ENCODE measurements around the gene PCDHA2. TPM values are rescaled to one million over a fixed set of nuclear protein-coding genes. Genes with fewer than 3 reads are reported as not detected.
"Not testable (repeated sequence)": the region's sequence is repeated elsewhere in the genome, so short reads cannot be mapped to it uniquely, and the experiment has no call there.

PCDHA2 gene
- total and polyA plus RNA-seq, 9 donors, result 0.17 to 1.6 (median 0.56) TPM

DNA sequence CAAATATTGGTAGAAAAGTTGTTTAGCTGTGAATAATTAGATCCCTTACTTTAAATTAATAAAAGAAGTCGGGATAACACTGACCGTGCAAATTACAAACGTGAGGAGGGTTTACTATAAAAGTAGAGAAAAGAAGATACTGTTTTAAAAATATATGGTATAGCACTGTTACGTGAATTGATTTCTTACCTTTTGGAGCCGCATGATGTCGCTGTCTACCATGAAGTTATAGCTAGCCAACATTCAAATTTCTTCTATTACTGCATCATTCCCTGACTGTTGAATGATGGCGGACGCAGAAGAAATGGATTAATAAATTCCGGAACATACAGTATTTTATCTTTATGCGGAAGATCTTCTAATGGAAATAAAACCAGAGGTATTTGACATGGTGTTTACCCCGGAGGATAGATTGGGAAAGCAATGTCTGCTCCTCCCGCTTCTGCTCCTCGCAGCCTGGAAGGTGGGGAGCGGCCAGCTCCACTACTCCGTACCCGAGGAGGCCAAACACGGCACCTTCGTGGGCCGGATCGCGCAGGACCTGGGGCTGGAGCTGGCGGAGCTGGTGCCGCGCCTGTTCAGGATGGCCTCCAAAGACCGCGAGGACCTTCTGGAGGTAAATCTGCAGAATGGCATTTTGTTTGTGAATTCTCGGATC lies 33.2 kb downstream of the PCDHA2 start, which contains the start of gene PCDHA6:
PCDHA6 (plus strand) TSS at position 257 of the 658 bp plus-strand sequence; CDS start at position 389, 132 bp downstream.
- Histone ChIP-seq H3K9me3 (peaks cover 0 to 19% of the 10 kb centered on the region in 2 donors), H3K4me1 (ENCODE audit: insufficient read depth) (no peaks in the 10 kb centered on the region), H3K27me3 (no peaks in the 10 kb centered on the region), H3K4me3 (no peak within 1 kb of the TSS), H3K27ac (no peak within 1 kb of the TSS), H3K36me3 (no peaks in the 10 kb centered on the region)
- WGBS, 3 donors, result 9 to 18% (median 16%) methylated on average over 27 of the region's 27 CpGs
- intact Hi-C loops (cut with DNase I), result no loop called here
- no peak for DNase-seq
- TF ChIP-seq POLR2A (IDR thresholded peaks at IDR 0.05) (no peak), EP300 (IDR thresholded peaks at IDR 0.05) (no peak)
- TF ChIP-seq, protein P1, sequence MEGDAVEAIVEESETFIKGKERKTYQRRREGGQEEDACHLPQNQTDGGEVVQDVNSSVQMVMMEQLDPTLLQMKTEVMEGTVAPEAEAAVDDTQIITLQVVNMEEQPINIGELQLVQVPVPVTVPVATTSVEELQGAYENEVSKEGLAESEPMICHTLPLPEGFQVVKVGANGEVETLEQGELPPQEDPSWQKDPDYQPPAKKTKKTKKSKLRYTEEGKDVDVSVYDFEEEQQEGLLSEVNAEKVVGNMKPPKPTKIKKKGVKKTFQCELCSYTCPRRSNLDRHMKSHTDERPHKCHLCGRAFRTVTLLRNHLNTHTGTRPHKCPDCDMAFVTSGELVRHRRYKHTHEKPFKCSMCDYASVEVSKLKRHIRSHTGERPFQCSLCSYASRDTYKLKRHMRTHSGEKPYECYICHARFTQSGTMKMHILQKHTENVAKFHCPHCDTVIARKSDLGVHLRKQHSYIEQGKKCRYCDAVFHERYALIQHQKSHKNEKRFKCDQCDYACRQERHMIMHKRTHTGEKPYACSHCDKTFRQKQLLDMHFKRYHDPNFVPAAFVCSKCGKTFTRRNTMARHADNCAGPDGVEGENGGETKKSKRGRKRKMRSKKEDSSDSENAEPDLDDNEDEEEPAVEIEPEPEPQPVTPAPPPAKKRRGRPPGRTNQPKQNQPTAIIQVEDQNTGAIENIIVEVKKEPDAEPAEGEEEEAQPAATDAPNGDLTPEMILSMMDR (IDR thresholded peaks at IDR 0.05), result no peak

DNA sequence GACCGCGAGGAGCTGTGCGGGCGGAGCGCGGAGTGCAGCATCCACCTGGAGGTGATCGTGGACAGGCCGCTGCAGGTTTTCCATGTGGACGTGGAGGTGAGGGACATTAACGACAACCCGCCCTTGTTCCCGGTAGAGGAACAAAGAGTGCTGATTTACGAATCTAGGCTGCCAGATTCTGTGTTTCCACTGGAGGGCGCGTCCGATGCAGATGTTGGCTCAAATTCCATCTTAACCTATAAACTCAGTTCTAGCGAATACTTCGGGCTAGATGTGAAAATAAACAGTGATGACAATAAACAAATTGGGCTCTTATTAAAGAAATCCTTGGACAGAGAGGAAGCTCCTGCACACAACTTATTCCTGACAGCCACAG lies 33.7 kb downstream of the PCDHA2 start:
- intact Hi-C loops (cut with DNase I), result no loop called here

DNA sequence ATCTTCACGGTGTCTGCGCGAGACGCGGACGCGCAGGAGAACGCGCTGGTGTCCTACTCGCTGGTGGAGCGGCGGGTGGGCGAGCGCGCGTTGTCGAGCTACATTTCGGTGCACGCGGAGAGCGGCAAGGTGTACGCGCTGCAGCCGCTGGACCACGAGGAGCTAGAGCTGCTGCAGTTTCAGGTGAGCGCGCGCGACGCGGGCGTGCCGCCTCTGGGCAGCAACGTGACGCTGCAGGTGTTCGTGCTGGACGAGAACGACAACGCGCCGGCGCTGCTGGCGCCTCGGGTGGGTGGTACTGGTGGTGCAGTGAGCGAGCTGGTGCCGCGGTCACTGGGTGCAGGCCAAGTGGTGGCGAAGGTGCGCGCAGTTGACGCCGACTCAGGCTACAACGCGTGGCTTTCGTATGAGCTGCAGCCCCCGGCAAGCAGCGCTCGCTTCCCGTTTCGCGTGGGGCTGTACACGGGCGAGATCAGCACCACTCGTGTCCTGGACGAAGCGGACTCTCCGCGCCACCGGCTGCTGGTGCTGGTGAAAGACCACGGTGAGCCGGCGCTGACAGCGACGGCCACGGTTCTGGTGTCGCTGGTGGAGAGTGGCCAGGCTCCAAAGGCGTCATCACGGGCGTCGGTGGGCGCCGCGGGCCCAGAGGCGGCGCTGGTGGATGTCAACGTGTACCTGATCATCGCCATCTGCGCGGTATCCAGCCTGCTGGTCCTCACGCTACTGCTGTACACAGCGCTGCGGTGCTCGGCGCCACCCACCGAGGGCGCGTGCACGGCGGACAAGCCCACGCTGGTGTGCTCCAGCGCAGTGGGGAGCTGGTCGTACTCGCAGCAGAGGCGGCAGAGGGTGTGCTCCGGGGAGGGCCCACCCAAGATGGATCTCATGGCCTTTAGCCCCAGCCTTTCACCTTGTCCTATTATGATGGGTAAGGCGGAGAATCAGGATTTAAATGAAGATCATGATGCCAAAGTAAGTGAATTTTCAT lies 35.2 kb downstream of the PCDHA2 start:
- 35 to 48% (median 42%) methylated on average over 85 to 106 of the region's 106 CpGs for WGBS, 3 donors
- H3K27me3 ChIP-seq; DNase-seq; H3K4me1 ChIP-seq (ENCODE audit: insufficient read depth); H3K36me3 ChIP-seq; H3K4me3 ChIP-seq; H3K27ac ChIP-seq; intact Hi-C loops (cut with DNase I): not testable (repeated sequence)
- peaks cover 0 to 17% of the 10 kb centered on the region in 2 donors for H3K9me3 ChIP-seq

More for the DNA sequence above, 33.7 kb downstream of the PCDHA2 start:
- DNase-seq, result no peak
- no peaks in the 10 kb centered on the region for H3K36me3 ChIP-seq
- H3K27ac ChIP-seq, result no peak overlapping the region
- no peaks in the 10 kb centered on the region for H3K27me3 ChIP-seq
- WGBS, 3 donors, result 11 to 26% (median 24%) methylated on average over 18 of the region's 18 CpGs
- TF ChIP-seq EP300 (IDR thresholded peaks at IDR 0.05) (no peak), POLR2A (IDR thresholded peaks at IDR 0.05) (no peak)
- TF ChIP-seq, protein P1 (IDR thresholded peaks at IDR 0.05), result no peak
- peaks cover 0 to 17% of the 10 kb centered on the region in 2 donors for H3K9me3 ChIP-seq
- no peaks in the 10 kb centered on the region for H3K4me1 ChIP-seq (ENCODE audit: insufficient read depth)
- H3K4me3 ChIP-seq, result no peak overlapping the region

DNA sequence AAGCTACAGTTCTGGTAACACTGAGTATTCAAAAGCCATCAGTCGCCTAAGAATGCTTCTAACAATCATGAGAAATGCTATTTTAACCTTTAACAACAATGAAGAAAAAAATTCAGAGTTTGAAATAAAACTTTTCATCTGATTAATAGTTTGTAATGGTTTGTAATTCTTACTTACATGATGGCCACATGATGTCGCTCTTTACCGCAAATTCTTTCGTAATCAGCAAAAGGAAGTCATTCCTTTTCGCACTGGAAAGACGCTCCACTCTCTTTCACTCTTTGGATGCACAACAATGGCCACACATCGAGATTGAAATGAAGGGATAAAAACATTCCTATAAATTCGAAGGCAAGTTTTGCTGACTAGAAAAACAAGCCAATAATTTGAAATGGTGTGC lies 39.3 kb downstream of the PCDHA2 start, which contains the start of gene PCDHA7:
PCDHA7 (plus strand) TSS at position 277 of the 400 bp plus-strand sequence; CDS start at position 392, 115 bp downstream.
- Histone ChIP-seq H3K27ac (no peak within 1 kb of the TSS), H3K27me3 (no peaks in the 10 kb centered on the region), H3K36me3 (no peaks in the 10 kb centered on the region), H3K9me3 (peaks cover 0 to 21% of the 10 kb centered on the region in 2 donors), H3K4me1 (ENCODE audit: insufficient read depth) (no peaks in the 10 kb centered on the region), H3K4me3 (no peak within 1 kb of the TSS)
- intact Hi-C loops (cut with DNase I), result no loop called here
- no peak for DNase-seq
- TF ChIP-seq EP300 (IDR thresholded peaks at IDR 0.05), result no peak
- no peak for TF ChIP-seq POLR2A (IDR thresholded peaks at IDR 0.05)
- TF ChIP-seq, protein P1 (IDR thresholded peaks at IDR 0.05), result no peak
- WGBS, 3 donors, result 9 to 18% (median 14%) methylated on average over 8 of the region's 8 CpGs

DNA sequence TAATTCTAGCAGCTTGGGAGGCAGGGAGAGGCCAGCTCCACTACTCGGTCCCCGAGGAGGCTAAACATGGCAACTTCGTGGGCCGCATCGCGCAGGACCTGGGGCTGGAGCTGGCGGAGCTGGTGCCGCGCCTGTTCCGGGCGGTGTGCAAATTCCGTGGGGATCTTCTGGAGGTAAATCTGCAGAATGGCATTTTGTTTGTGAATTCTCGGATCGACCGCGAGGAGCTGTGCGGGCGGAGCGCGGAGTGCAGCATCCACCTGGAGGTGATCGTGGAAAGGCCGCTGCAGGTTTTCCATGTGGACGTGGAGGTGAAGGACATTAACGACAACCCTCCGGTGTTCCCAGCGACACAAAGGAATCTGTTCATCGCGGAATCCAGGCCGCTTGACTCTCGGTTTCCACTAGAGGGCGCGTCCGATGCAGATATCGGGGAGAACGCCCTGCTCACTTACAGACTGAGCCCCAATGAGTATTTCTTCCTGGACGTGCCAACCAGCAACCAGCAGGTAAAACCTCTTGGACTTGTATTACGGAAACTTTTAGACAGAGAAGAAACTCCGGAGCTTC lies 39.9 kb downstream of the PCDHA2 start:
- H3K27me3 ChIP-seq; H3K4me1 ChIP-seq (ENCODE audit: insufficient read depth); H3K4me3 ChIP-seq; DNase-seq; H3K36me3 ChIP-seq; intact Hi-C loops (cut with DNase I); H3K27ac ChIP-seq: not testable (repeated sequence)
- H3K9me3 ChIP-seq, result peaks cover 0 to 21% of the 10 kb centered on the region in 2 donors
- WGBS, 3 donors, result 15 to 29% (median 21%) methylated on average over 26 of the region's 38 CpGs
